H1 (cell line): ENCODE data around the gene RAB11A. TPM values are rescaled to one million over a fixed set of nuclear protein-coding genes. Genes with fewer than 3 reads are reported as not detected.

Experiments used
- CHD2 ChIP-seq: IDR thresholded peaks from 2 replicates; pipeline ENCODE4 v1.6.1; 2012; ENCODE audit warnings: low read length, improper control_type of control experiment
- CTCF ChIP-seq, 3 experiments: IDR thresholded peaks; 1 replicate in 2 of 3; 2 replicates in 1 of 3; pipeline versions ENCODE4 v1.5.1 to v1.6.1; 2011; ENCODE audit warnings: low read length in 3 of 3, mild to moderate bottlenecking in 3 of 3, inconsistent platforms in 2 of 3, low read depth in 1 of 3, moderate library complexity in 1 of 3; ENCODE audit not compliant: insufficient read depth in 1 of 3; ENCODE audit errors: control extremely low read depth in 1 of 3
- EZH2 ChIP-seq: fragments of 200-600 bp; sonication (generic); IDR thresholded peaks from 2 replicates; pipeline ENCODE4 v1.7.1; 2012; ENCODE audit warnings: low read depth, mild to moderate bottlenecking, moderate library complexity, low read length, inconsistent platforms; ENCODE audit not compliant: severe bottlenecking
- MAFK ChIP-seq: IDR thresholded peaks from 2 replicates; pipeline ENCODE4 v1.6.1; 2012; ENCODE audit warnings: low read depth, mild to moderate bottlenecking, improper control_type of control experiment, low read length
- RBBP5 ChIP-seq: IDR thresholded peaks from 2 replicates; pipeline ENCODE4 v1.7.1; 2012; ENCODE audit warnings: low read depth, mild to moderate bottlenecking, inconsistent platforms, low read length, moderate library complexity, borderline replicate concordance
- TAF1 ChIP-seq: IDR thresholded peaks from 2 replicates; pipeline ENCODE4 v1.6.1; 2011; ENCODE audit warnings: mild to moderate bottlenecking, low read depth, low read length
- polyA plus RNA-seq, 7 experiments: library from polyadenylated mRNA; depleted of rRNA in 3 of 7; stranded (reverse) in 5 of 7; unstranded in 2 of 7; fragments of >200 nt in 5 of 7; fragments of 200-250 nt in 2 of 7; gene quantifications; 1 replicate in 5 of 7; 2 replicates in 1 of 7; 4 replicates in 1 of 7; pipeline versions ENCODE4 v1.2.1 to v1.2.3, GENCODE V29; 2011 to 2013; ENCODE audit warnings: missing spikeins in 2 of 7, mixed read lengths in 2 of 7
- total RNA-seq: library from RNA; stranded (reverse); fragmentation: NEBNext Ultra II Directional; extraction: Animal tissue kit (Norgen Biotek cat#: 25700); gene quantifications from 2 replicates; pipeline ENCODE4 v1.2.1, GENCODE V29; 2021

RAB11A gene
- total and polyA plus RNA-seq, 2 of the 8 experiments (the other 6 are each of a cell fraction or from before 2014, with no cell fraction given), result 211 to 254 TPM

- TF ChIP-seq CHD2, result no peak
- TF ChIP-seq RBBP5, result no peak
- no peak for TF ChIP-seq CTCF (IDR thresholded peaks at IDR 0.05; ENCODE audit: control extremely low read depth in 1 of 3, insufficient read depth in 1 of 3, low read depth in 1 of 3, low read length in 3 of 3)
- TF ChIP-seq TAF1, result no peak
- TF ChIP-seq MAFK, result no peak
- TF ChIP-seq EZH2, result no peak
Observed at GRCh38 chr15:65885668-65886218, 16.5 kb downstream of the RAB11A start (continued).
